HG02938 (cell line): ENCODE results near the gene TMEM183A.

Experiments
- ATAC-seq: cut with Tn5 transposase; IDR thresholded peaks from one replicate; pipeline ENCODE4 v1.9.1; 2021; ENCODE audit warnings: mild to moderate bottlenecking, moderate library complexity; ENCODE audit not compliant: unreplicated experiment

The TMEM183A gene, protein sequence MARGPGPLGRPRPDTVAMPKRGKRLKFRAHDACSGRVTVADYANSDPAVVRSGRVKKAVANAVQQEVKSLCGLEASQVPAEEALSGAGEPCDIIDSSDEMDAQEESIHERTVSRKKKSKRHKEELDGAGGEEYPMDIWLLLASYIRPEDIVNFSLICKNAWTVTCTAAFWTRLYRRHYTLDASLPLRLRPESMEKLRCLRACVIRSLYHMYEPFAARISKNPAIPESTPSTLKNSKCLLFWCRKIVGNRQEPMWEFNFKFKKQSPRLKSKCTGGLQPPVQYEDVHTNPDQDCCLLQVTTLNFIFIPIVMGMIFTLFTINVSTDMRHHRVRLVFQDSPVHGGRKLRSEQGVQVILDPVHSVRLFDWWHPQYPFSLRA

GRCh38 chr1:203006948-203007871 lies at the start of gene TMEM183A:
TSS of gene TMEM183A (plus strand) at chr1:203007374. CDS start at chr1:203007466, 92 bp downstream.
- ATAC-seq = peak; percentile 90

- ATAC-seq = peak; percentile 94
Observed at GRCh38 chr1:202957733-202958543, 49.2 kb upstream of the TMEM183A start, which contains the start of gene ADIPOR1. TSS of gene ADIPOR1 (minus strand) at chr1:202958312. CDS start at chr1:202951070, 7,242 bp downstream.

- ATAC-seq = peak; percentile 1
Observed at GRCh38 chr1:202958544-202959275, 48.5 kb upstream of the TMEM183A start.

- ATAC-seq = no peak
Observed at GRCh38 chr1:202959276-202959620, 47.9 kb upstream of the TMEM183A start.

DNA sequence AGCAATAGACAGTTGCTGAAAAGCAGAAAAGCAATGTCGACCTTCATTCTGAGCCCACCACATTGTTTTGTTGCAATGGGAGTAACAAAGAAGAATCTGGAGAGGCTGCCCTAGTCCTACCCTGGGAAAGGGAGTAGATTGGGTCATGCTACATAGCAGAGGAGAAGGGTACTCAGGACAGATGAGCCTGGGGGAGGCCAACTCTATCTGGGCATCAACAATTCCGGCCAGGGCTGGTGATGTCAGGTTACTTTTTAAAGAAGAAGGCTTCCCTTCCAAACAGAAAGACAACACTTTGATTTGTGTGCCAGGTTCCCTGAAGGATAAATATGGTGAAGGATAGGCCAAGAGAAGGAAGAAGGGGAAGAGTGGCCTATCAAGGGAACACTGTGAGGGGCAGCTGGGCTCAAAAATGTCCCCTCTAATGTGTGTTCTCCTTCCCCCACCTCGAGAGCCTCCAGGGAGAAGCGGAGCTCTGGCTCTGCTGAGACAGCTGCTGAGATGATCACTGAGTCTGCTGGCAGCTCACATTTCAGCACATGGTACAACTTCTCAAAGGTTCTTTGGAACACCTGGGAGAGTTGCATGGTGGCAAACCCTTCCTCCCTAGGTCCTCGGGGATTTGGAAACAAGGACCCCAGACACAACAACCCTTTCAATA lies 45.8 kb upstream of the TMEM183A start:
- ATAC-seq = no peak

DNA sequence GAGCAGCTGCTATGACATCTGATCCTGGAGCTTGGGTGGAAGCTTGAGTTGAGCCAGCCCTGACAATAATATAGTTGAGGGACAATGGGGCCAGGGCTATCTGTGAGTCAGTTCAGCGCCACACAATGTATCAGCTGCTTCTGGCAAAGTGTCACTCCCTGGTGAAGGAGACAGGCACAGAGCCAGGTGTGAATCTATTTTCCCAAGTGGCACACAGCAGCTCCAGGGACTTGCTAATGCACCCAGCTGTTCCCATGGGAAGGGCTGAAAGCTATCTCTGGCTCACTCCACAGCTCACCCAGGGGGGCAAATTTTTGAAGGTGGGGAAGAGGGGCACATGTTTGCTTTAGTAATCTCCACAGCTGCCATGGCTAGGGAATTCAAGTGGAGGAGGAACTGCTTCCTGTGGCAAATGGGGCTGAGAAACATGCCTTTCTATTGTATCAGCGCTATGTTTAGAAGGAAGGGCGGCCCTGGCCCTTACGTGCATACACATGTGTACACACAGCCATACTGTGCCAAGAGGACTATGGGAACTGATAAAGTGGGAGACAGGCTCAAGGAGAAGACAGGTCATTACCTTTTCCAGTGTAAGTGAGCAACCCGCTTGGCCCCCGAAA lies 42.3 kb upstream of the TMEM183A start:
- no peak for ATAC-seq

GRCh38 chr1:202965422-202965821 lies 41.8 kb upstream of the TMEM183A start:
- ATAC-seq = no peak

DNA sequence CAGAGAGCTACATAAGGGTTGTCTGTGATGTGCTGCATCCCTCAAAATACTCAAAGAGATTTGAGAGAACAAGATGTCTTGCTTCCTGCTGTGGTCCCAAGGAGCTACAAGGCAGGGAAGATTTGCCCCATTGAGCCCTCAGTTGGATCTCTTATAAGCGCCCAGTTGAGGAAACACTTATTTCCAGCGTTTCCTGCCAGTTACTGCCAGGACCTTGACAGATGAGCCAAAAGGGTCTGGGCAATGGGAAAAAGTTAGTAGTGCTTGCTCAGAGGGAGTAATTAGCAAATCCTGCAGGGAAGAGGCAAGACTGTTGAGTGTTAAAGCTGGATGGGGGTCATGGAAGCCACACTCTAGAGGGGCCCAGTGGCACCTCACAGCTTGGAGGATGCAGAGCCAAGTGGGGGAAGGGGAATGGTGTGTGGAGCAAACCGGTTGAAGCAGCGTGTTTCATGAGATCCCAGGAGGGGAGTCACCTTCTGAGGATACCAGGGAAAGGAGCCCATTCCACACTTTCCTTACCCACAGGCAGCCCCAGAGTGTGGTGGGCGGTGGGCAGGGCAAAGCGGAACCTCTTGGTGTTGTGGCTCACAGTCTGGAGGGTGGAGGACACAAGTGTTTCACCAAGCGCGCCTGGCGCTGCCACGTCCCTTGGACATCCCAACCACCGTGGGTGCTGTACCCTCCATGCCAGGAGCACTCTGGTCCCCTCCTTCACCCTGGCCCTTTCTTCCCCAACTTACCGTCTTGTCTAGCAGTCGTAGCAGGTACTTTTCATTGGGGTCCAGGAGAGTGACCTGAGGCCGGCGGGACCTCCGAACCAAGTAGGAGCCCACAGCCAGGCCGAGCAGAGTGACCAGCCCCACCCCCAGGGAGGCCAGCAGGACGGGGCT lies 40.9 kb upstream of the TMEM183A start:
- ATAC-seq = no peak

- ATAC-seq = no peak
Observed at GRCh38 chr1:202967684-202968281, 39.4 kb upstream of the TMEM183A start.

- no peak for ATAC-seq
Observed at GRCh38 chr1:202968351-202968750, 38.8 kb upstream of the TMEM183A start.

GRCh38 chr1:202968895-202969295 lies 38.3 kb upstream of the TMEM183A start:
- ATAC-seq = no peak

- ATAC-seq = no peak
Observed at GRCh38 chr1:202972046-202972445, 35.1 kb upstream of the TMEM183A start.

DNA sequence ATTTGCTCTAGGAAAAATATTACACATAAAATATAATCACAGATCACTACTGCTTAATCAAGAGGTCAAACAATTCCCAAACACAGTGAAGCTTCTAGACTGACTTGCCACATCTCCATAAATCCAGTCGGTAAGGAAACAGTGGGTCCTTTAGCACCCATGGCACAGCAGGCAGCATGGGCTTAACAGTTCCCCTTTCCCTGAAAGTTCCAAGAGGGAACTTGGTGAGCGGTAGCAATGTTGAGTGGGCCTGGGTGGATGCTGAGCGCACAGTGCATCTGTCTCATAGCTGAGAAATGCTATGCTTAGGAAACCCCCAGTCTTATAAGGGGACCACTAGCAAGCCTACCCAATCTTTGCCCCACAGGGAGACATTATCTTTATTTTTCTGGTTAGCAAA lies 32.3 kb upstream of the TMEM183A start:
- no peak for ATAC-seq

DNA sequence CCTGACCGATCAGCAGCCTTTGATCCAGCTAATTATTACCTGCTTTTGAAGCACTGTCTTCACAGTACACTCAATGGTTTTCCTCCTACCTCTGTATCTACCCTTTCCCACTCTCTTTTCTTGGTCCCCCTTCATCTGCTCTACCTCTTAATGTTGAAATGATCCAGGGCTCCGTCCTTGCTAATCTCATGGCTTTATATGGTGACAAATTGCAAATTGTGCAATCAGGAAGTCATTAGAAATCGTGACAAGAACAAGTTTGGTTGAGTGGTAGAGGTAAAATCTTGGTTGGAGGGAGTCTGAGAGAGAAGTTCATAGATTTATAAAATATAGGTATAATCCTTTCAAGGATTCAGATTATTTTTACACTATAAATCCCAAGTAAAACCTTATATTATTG lies 30.5 kb upstream of the TMEM183A start:
- no peak for ATAC-seq

DNA sequence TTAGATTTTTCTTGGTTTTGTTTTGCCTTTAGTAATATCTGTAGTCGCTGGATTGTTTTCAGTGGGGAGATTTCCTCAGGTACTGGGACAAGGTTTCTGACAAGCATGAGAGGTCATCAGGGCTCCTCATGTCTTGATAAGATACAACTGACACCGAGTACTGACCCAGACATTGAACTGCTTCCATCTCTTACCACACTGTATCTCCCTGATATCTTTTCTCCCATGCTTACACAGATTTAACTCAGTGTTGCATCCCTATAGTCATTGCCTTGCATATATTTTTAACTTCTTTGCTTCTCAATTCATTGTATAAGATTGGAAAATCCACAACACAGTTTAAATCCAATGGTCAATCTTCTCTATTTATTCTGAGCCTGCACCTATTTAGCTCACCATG lies 27.7 kb upstream of the TMEM183A start:
- no peak for ATAC-seq

DNA sequence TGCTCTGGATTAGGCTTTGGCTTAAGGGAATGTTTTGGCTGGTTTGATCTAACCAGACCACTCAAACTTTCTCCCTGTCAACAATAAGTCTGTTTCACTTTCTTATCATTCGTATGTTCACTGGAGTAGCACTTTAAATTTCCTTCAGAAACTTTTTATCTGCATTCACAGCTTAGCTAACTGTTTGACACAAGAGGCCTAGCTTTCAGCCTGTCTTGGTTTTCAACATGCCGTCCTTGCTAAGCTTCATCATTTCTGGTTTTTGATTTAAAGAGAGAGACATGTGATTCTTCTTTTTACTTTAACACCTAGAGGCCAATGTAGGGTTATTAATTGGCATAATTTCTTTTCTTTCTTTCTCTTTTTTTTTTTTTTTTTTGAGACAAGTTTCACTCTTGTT lies 25.2 kb upstream of the TMEM183A start:
- no peak for ATAC-seq

DNA sequence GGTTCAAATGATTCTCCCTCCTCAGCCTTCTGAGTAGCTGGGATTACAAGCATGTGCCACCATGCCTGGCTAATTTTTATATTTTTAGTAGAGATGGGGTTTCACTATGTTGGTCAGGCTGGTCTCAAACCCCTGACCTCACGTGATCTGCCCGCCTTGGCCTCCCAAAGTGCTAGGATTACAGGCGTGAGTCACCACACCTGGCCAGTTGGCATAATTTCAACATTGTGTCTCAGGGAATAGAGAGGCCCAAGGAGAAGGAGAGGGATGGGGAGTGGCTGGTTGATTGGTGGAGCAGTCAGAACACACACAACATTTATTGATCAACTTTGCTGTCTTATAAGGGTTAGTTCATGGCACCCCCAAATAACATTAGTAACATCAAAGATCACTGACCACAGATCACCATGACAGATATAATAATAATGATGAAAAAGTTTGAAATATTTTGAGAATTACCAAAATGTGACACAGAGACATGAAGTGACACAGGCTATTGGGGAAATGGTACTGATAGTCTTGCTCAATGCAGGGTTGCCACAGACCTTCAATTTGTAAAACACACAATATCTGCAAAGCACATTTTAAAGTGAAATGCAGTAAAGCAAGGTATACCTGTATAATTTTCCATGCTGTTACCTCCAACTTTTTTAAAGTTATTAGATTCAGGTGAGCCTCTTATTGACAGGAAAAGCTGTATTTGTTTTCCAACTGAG lies 24.3 kb upstream of the TMEM183A start:
- ATAC-seq = no peak
